HT-29 (cell line): ENCODE data around the gene MSANTD4. TPM values are rescaled to one million over a fixed set of nuclear protein-coding genes. Genes with fewer than 3 reads are reported as not detected.
A peak's percentile ranks its signal among the peaks of the same experiment; 100 is the strongest.
"Not testable (repeated sequence)": the region's sequence is repeated elsewhere in the genome, so short reads cannot be mapped to it uniquely, and the experiment has no call there.

Experiments used
- DNase-seq: peaks from one replicate; pipeline ENCODE4 v3.0.0-alpha.2; 2015; ENCODE audit warnings: low spot score
- total RNA-seq: library from RNA; depleted of rRNA; stranded (reverse); fragments of >200 nt; shearing (Covaris generic); gene quantifications from 2 replicates; pipeline ENCODE4 v1.2.3, GENCODE V29; 2014; rRNA removed

Gene MSANTD4
- 5.9 and 7.3 TPM in 2 replicates for total RNA-seq

DNA sequence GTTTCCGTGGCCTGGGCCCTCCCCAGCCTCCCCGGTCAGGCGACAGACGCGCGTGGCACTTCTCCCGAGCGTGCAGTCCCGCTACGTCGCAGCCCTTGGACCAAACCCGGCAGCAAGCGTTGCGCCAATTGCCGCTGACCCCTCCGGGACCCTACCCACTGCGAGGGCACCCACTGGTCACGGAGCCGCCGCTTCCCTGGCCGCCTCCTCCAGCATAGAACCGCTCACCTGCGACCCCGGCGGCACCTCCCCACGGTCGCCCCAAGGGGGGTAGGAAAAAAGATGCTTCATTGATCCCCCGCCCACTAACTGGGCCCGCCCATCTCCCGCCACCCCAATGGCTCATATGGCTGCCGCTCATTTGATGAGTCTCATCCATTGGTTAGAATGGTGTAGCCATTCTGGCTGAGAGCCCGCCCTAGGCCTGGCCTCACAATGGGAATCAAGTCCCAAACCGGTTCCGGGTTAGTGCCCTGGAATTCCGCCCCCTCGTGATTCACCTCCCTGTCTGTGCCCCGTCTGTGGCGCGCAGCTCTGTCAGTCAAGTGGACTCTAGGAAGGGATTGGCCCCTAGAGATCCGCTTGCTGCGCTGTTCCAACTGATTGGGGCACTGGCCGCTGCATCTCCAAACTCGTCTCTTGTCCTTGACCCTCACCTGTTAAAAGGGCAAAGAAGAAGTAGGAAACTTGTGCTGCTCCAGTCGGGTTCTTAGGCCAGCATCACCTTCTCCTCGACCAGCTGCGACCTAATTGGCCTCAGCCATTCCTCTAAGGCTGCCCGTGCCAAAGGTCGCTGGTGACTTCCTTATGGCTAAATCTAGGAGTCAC is at the start of gene MSANTD4:
MSANTD4 (minus strand) TSS at position 274 of the 828 bp plus-strand sequence. CDS start 11,323 bp downstream, outside the sequence.
- peak; percentile 100 for DNase-seq

DNA sequence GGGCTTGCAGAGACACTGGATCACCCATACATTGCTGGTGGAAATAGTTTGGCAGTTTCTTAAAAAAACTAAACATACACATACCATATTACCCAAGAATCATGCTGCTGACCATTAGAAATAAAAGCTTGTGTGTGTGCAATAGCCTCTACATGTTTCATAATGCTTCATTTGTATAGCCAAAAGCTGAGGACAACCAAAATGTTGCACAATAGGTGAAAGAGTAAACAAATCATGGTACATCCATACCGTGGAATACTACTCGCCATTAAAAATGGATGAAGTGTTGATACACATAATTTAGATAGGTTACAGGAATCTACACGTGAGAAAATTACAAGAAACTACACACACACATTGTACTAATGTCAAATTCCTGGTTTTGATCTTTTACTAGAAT is 48.6 kb upstream of the MSANTD4 start:
- DNase-seq, result no peak

DNA sequence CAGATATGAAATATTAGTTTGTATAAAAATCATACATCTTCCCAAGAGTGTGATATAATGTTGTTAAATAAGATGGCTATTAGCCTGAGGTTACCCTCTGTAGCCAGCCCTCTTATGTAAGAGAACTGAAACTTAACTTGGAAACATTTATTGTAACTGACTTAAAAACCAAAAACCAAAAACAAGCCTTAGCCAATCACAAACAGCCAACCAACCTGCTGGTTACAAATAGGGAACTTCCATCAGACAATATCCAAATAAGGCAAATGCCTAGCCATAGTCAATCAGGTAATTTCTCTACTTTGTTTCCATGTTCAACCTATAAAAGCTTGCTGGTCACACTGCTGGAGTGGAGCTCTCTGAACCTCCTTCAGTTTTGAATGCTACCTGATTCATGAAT is 41.0 kb upstream of the MSANTD4 start:
- DNase-seq, result no peak

DNA sequence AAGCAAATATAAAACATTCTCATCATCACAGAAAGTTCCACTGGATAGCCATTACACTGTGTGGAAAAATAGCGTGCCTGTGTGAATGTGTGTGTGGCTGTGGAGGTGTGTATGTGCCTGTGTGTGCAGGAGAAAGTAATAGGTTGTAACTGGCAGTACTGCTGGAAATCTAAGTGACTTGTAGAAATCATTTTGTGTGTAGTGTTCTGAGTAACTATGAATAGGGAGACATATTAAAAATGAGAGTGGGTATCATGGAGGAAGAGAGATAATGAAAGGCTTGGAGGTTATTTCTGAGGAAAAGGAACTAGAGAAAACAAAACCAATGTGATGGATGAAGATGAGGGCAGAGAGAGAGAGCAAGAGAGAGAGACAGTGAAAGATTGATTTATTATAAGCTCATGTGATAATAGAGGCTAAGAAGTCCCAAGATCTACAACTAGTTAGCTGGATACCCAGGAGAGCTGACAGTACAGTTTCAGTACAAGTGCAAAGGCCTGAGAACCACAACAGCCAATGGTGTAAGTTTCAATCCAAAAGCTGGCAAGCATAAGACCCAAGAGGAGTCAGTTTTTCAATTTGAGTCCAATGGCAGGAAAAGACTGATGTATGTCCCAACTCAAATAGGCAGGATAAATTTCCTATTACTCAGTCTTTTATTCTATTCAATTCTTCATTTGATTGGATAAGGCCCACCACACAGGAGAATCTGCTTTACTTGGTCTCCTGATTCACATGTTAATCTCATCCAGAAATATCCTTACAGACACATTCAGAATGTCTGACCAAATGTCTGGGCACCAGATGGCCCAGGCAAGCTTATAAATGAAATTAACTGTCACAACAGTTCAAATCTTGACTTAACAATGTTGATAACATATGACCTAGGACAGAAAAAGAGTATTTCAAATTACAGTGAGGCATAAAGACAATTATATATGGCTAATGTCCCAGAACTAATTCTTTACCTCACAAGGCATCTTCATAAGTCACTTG is 40.2 kb upstream of the MSANTD4 start:
- DNase-seq, result no peak

- DNase-seq, result no peak
Measured at GRCh38 chr11:106061249-106061784, 39.3 kb upstream of the MSANTD4 start.

DNA sequence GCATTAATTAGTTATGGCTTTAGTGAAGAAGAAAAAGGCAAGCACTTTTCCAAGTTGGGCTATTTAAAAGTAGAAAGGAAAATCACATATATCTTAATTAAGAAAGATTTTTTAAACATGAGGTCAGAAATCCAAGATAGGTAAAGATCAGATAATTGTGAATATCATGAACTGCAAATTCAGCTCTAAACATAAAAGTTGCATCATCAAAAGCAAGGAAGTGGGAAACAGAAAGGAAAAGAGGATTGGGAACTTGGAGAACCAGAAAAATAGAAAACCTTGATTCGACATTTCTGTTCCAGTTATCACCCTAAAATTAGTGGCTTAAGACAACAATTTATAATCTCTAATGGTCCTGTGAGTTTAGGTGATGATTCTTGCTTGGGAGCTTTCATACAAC is 37.6 kb upstream of the MSANTD4 start:
- no peak for DNase-seq

- DNase-seq, result not testable (repeated sequence)
Measured at GRCh38 chr11:106058377-106058776, 36.3 kb upstream of the MSANTD4 start.

- no peak for DNase-seq
Measured at GRCh38 chr11:106051103-106051502, 29.1 kb upstream of the MSANTD4 start.

- no peak for DNase-seq
Measured at GRCh38 chr11:106049727-106050476, 27.9 kb upstream of the MSANTD4 start.

DNA sequence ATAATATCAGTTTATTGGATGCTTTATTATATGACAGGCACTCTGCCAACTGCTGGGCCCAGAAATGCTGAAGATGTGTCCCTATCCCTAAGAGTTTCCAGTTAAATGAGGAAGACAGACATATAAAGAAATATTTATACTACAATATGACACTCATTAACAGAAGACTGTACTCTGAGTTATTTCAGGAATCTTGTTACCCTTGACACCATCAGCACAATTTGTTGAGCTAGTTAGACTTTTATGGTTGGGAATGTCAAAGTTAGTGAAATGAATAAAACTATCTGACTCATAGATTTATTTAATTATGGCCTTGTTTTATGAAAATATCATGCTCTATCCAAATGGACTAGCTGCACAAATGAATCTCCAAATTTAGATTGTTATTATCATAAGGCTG is 25.6 kb upstream of the MSANTD4 start:
- DNase-seq, result no peak

DNA sequence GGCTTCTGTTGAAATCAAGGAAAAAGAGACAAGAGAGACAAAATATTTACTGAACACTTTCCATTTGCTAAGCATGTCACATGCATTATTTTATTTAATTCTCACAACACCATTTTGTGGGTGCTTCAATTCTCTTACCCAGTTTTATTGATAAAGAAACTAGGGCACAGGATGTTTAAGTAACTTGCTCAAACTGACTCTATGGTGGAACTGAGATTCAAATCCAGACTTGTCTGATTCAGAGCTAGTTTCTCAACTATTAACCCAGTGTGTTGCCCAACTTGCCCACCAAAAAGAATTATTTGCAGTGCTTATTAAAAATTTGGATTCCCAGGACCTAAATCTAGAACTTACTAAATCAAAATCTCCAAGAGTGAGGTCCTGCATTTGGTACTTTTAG is 21.5 kb upstream of the MSANTD4 start:
- no peak for DNase-seq

DNA sequence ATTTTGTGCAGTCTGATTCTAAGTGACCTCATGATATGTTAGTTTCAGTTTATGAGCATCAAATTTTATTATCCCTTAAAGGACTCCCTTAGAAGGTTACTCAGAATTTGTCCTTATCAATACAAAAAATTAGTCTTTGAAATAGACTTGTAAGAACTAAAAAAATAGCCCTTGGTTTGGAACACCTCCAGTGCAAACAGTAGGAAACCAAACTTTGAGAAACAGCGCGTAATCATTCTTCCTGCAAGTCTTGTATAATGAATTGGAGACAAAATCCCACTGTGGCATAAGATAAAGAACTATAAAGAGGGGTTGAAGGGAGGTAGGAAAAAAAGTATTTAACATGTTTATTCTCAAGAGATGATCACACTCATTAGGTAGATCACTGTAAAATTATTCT is 10.8 kb upstream of the MSANTD4 start:
- DNase-seq, result no peak

DNA sequence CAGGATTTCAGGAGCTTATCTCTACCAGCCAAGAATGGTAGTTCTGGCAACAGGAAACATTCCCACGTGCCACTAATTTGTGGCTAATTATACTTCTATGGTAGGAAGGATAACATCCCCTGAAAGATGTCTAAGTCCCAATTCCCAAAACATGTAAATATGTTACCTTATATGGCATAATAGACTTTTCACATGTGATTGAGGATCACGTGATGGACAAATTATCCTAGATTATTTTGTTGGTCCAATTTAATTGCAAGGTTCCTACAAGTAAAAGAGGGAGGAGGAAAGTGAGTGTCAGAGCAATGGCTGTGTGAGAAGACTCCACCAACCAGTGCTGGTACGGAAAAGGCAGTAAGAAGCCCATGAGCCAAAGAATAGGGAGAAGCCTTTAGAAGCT is 9.9 kb upstream of the MSANTD4 start:
- DNase-seq, result no peak

DNA sequence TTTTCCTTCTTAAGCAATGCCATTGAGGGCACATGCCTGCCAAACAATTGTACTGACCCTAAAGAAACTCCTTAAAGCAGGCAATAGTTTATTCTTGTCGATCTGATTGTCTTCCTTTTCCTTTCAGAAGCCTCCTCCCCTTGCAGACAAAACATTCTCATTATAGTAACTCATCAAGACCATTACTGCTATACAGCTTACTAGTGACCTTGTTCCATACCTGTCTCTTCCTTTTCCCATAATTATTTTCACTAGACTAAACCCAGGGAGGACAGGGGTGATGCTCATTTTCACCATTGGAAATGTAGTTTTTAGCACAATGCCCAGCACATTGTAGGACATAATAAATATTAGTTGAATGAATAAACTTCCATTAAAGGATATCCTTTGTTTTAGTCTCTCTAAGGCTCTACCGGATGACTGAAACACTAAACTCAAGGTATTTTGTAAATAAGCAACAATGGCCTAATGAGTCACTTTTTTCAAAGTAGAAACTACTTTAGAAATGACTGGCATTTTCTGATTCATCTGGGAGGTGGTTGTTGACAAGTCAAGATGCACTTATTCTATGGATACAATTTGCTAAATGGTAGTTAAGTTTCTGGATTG is 9.3 kb upstream of the MSANTD4 start:
- DNase-seq, result no peak

DNA sequence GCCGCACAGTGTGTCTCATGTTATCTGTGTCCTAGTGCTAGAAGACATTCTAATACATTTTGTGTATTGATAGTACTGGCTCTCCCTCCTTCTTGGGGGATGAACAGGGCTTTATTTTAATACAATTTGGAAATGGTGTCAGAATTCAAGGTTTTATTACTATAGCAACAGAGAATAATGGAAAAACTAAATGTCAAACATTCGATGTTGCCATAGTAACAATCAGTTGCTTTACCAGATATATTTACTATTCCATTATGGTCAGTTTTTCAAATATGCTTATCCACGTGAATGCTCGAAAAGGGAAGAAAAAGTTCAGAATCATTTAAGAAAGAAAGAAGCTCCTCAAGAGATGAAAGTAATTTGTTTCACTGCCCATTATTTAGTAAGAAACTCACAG is 8.6 kb upstream of the MSANTD4 start:
- no peak for DNase-seq

DNA sequence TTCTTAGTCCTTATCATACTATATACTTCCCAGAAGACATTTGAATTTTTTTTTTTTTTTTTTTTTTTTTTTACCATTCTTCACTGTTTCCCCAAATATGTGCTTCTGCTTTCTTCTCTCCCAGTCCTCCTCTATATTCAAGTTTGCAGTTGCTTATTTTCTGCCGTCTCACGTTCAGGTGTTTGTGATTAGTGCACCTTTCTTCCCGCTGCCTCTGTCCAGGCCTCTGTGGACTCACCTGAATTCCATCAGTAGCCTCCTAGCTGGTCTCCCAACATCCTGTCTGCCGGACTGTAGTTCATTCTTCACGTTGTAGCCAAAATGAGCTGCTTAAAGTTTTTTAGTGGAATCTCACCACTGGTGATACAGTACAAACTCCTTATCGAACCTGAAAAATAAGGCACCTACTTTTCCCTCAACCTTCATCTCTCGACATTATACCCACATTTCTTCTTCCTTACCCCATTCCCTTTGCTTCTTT is 795 bp upstream of the MSANTD4 start:
- no peak for DNase-seq

- DNase-seq, result peak; percentile 24
Measured at GRCh38 chr11:106021181-106021966, 666 bp downstream of the MSANTD4 start.

GRCh38 chr11:106017093-106017492 is 4.9 kb downstream of the MSANTD4 start:
- no peak for DNase-seq

DNA sequence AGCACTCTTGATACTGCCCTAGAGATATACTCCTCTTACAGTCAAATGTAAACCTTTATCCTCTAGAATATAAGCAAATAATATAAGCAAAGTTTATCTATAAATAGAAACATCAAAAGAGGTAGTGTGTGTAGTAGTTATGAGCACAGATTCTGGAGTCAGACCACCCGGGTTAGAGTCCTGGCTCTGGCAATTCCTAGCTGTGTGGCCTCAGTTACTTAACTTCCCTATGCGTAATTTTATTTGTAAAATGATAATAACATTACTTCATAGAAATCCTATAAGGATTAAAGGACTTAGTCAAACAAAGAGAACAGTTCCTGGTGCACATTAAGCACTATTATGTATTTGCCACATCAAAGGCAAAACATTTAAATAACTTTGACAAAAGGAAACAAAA is 7.0 kb downstream of the MSANTD4 start:
- DNase-seq, result no peak

DNA sequence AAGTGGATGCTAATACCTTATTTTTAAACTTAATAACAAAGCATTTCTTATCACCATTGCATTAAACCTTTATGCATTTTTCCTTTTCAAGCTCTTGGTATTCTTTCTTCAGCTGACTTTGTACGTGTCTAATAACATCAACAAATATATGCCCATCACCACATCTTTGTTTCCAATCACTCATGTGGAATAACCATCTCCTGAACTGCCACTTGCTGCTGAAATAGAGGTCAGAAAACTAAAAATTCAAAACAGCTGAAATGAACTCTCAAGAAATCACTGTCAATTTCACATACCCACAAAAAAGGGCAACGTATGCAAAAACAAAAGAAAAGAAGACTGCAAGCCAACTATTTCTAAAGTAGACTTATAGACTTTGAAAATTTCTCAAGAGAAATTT is 7.4 kb downstream of the MSANTD4 start:
- no peak for DNase-seq
